A172 (cell line): ENCODE measurements around the gene FBXO45. TPM values are rescaled to one million over a fixed set of nuclear protein-coding genes. Genes with fewer than 3 reads are reported as not detected.
"Not testable (repeated sequence)": the region's sequence is repeated elsewhere in the genome, so short reads cannot be mapped to it uniquely, and the experiment has no call there.

ENCODE experiments used
- DNase-seq: peaks from one replicate; pipeline ENCODE4 v3.0.0-alpha.2; 2015; ENCODE audit warnings: low spot score
- total RNA-seq: library from RNA; depleted of rRNA; stranded (reverse); fragments of >200 nt; shearing (Covaris generic); gene quantifications from 2 replicates; pipeline ENCODE4 v1.2.3, GENCODE V29; 2014

FBXO45 gene
- total RNA-seq, 1 experiment from 2014 or later: 28.7 TPM

GRCh38 chr3:196617256-196617655, 48.8 kb downstream of the FBXO45 start:
- DNase-seq: no peak

- no peak for DNase-seq
Observed at GRCh38 chr3:196619223-196619622, 50.8 kb downstream of the FBXO45 start.

- not testable (repeated sequence) for DNase-seq
Observed at GRCh38 chr3:196619627-196620026, 51.2 kb downstream of the FBXO45 start.

GRCh38 chr3:196620161-196620604, 51.7 kb downstream of the FBXO45 start:
- no peak for DNase-seq

GRCh38 chr3:196620684-196621083, 52.2 kb downstream of the FBXO45 start:
- DNase-seq: no peak

GRCh38 chr3:196621611-196622010, 53.2 kb downstream of the FBXO45 start:
- DNase-seq: no peak

- no peak for DNase-seq
Observed at GRCh38 chr3:196624067-196624790, 55.8 kb downstream of the FBXO45 start.

GRCh38 chr3:196624907-196625306, 56.4 kb downstream of the FBXO45 start:
- DNase-seq: no peak

GRCh38 chr3:196625331-196625730, 56.9 kb downstream of the FBXO45 start:
- DNase-seq: no peak

GRCh38 chr3:196627918-196628231, 59.4 kb downstream of the FBXO45 start:
- no peak for DNase-seq

GRCh38 chr3:196629228-196629627, 60.8 kb downstream of the FBXO45 start:
- DNase-seq: no peak

GRCh38 chr3:196631682-196632045, 63.2 kb downstream of the FBXO45 start:
- no peak for DNase-seq

GRCh38 chr3:196632046-196632751, 63.7 kb downstream of the FBXO45 start:
- peak; percentile 76 for DNase-seq

GRCh38 chr3:196633555-196634151, 65.2 kb downstream of the FBXO45 start:
- no peak for DNase-seq

GRCh38 chr3:196634224-196634623, 65.8 kb downstream of the FBXO45 start:
- no peak for DNase-seq

GRCh38 chr3:196634829-196635228, 66.4 kb downstream of the FBXO45 start:
- no peak for DNase-seq

- DNase-seq: no peak
Observed at GRCh38 chr3:196636369-196637349, 68.2 kb downstream of the FBXO45 start.

- not testable (repeated sequence) for DNase-seq
Observed at GRCh38 chr3:196637941-196638340, 69.5 kb downstream of the FBXO45 start.
